Esophagus squamous epithelium (tissue), 5 donors: Measurements from ENCODE around the gene ADAMTS8. TPM values are rescaled to one million over a fixed set of nuclear protein-coding genes. Genes with fewer than 3 reads are reported as not detected.
"Not testable (repeated sequence)": the region's sequence is repeated elsewhere in the genome, so short reads cannot be mapped to it uniquely, and the experiment has no call there.

ENCODE experiments used
- DNase-seq: peaks from one replicate; lab custom pipeline; 2025; lab: John Stamatoyannopoulos, UW
- H3K27ac ChIP-seq, 4 donors: fragments of 200-600 bp; sonication (generic); one replicate each; pipeline ENCODE4 v1.5.1; 2016 to 2019; ENCODE audit warnings: mild to moderate bottlenecking in 1 of 4
- H3K27me3 ChIP-seq, 4 donors: fragments of 200-600 bp; sonication (generic); 1 replicate in 3 of 4; 2 replicates in 1 of 4; pipeline versions ENCODE4 v1.5.1 to v1.6.0; 2017 to 2021; ENCODE audit warnings: antibody characterized with exemption in 1 of 4
- H3K36me3 ChIP-seq, 3 donors: fragments of 200-600 bp; sonication (generic); one replicate each; pipeline ENCODE4 v1.5.1; 2016 to 2019
- H3K4me1 ChIP-seq, 3 donors: fragments of 200-600 bp; sonication (generic); one replicate each; pipeline ENCODE4 v1.5.1; 2017 to 2019
- H3K4me3 ChIP-seq, 4 donors: fragments of 200-600 bp; sonication (generic); 1 replicate in 3 of 4; 2 replicates in 1 of 4; pipeline ENCODE4 v1.5.1; 2016 to 2019; ENCODE audit warnings: mild to moderate bottlenecking in 2 of 4, moderate library complexity in 1 of 4
- H3K9me3 ChIP-seq, 3 donors: fragments of 200-600 bp; sonication (generic); one replicate each; pipeline ENCODE4 v1.5.1; 2016 to 2019
- POLR2A ChIP-seq, 4 donors: fragments of 450-650 bp; IDR thresholded peaks; one replicate each; pipeline ENCODE4 v1.6.1; 2017; ENCODE audit warnings: antibody characterized with exemption in 4 of 4, mild to moderate bottlenecking in 4 of 4, moderate library complexity in 3 of 4
- WGBS, 2 donors: methylation state at CpG; one replicate each; pipeline ENCODE4 v1.1.5; 2018; 5-methylcytosine and 5-hydroxymethylcytosine counted together
- intact Hi-C: fragments of 100-400 bp; cut with DNase I; formaldehyde crosslinking; loops from one replicate; pipeline ENCODE4 v1.15.0; 2022
- total RNA-seq, 4 donors: library from RNA; depleted of rRNA; stranded (reverse); fragments of >200 nt; gene quantifications; one replicate each; pipeline ENCODE4 v1.1.0, GENCODE V29; 2016
- TF ChIP-seq, protein P1 (sequence below), 6 experiments: fragments of 450-650 bp in 4 of 6; fragments of 200-600 bp in 2 of 6; sonication (generic) in 2 of 6; IDR thresholded peaks; one replicate each; pipeline ENCODE4 v1.5.1; 2016 to 2019; ENCODE audit warnings: antibody characterized with exemption in 6 of 6, mild to moderate bottlenecking in 4 of 6, moderate library complexity in 4 of 6
- donor health status: DM: yes; HTN: yes; CAD: no.

Gene ADAMTS8
- total RNA-seq, 4 donors from 2014 or later = 0.83 to 8.8 (median 1.8) TPM

GRCh38 chr11:130439160-130439519, 10.7 kb upstream of the ADAMTS8 start:
- Histone ChIP-seq H3K4me3 (no peak overlapping the region), H3K36me3 (no peaks in the 10 kb centered on the region), H3K9me3 (no peaks in the 10 kb centered on the region), H3K27me3 (no peaks in the 10 kb centered on the region), H3K27ac (no peak overlapping the region), H3K4me1 (peaks cover 0 to 19% (median 12%) of the 10 kb centered on the region in 3 donors)
- no peak for TF ChIP-seq POLR2A (IDR thresholded peaks at IDR 0.05)
- TF ChIP-seq, protein P1, sequence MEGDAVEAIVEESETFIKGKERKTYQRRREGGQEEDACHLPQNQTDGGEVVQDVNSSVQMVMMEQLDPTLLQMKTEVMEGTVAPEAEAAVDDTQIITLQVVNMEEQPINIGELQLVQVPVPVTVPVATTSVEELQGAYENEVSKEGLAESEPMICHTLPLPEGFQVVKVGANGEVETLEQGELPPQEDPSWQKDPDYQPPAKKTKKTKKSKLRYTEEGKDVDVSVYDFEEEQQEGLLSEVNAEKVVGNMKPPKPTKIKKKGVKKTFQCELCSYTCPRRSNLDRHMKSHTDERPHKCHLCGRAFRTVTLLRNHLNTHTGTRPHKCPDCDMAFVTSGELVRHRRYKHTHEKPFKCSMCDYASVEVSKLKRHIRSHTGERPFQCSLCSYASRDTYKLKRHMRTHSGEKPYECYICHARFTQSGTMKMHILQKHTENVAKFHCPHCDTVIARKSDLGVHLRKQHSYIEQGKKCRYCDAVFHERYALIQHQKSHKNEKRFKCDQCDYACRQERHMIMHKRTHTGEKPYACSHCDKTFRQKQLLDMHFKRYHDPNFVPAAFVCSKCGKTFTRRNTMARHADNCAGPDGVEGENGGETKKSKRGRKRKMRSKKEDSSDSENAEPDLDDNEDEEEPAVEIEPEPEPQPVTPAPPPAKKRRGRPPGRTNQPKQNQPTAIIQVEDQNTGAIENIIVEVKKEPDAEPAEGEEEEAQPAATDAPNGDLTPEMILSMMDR (IDR thresholded peaks at IDR 0.05) = no peak
- intact Hi-C loops = loop anchor here (5.0 to 10.0 kb wide), 2 partner anchors 423 to 456 kb away; no protein-coding TSS in a partner anchor
- 60 to 83% methylated on average over 1 to 4 of the region's 4 CpGs for WGBS, 2 donors
- DNase-seq = no peak

GRCh38 chr11:130438401-130439159, 10.2 kb upstream of the ADAMTS8 start:
- H3K4me3 ChIP-seq, H3K27me3 ChIP-seq, H3K9me3 ChIP-seq, DNase-seq, H3K36me3 ChIP-seq, H3K27ac ChIP-seq: not testable (repeated sequence)
- intact Hi-C loops = loop anchor here (5.0 to 10.0 kb wide), 2 partner anchors 424 to 456 kb away; no protein-coding TSS in a partner anchor
- WGBS, 2 donors = 68 to 79% methylated on average over 8 to 10 of the region's 10 CpGs
- H3K4me1 ChIP-seq = peaks cover 0 to 19% (median 12%) of the 10 kb centered on the region in 3 donors

GRCh38 chr11:130437848-130438247, 9.4 kb upstream of the ADAMTS8 start:
- no peak overlapping the region for H3K4me3 ChIP-seq
- peaks cover 0 to 19% (median 12%) of the 10 kb centered on the region in 3 donors for H3K4me1 ChIP-seq
- H3K27ac ChIP-seq = no peak overlapping the region
- no peaks in the 10 kb centered on the region for H3K9me3 ChIP-seq
- H3K27me3 ChIP-seq = no peaks in the 10 kb centered on the region
- intact Hi-C loops = loop anchor here (5.0 to 10.0 kb wide), 2 partner anchors 424 to 457 kb away; no protein-coding TSS in a partner anchor
- TF ChIP-seq POLR2A (IDR thresholded peaks at IDR 0.05) = no peak
- TF ChIP-seq, protein P1 (IDR thresholded peaks at IDR 0.05) = no peak
- no peaks in the 10 kb centered on the region for H3K36me3 ChIP-seq
- no peak for DNase-seq
- whole genome bisulfite sequencing, 2 donors = 47 to 56% methylated on average over 6 to 7 of the region's 7 CpGs

DNA sequence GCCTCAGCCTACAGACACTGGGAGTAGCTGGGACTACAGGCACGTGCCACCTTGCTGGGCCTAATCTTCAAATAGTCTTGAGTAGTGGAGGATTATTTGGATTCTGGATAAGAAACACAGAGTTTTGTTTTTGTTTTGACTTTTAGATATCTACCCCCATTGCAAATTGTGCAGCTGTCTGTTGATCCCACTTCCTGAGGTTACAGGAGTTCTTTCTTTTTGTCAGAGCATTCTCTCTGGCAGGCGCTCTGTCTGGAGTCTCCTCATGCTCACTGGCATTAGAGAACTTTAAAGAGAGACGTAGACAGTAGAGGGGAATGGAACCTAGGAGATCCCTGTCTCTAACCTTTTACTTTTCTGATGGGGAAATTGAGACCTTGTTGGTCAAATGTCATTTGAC, 7.8 kb upstream of the ADAMTS8 start:
- WGBS, 2 donors = 58 to 80% methylated on average over 3 of the region's 3 CpGs
- TF ChIP-seq POLR2A (IDR thresholded peaks at IDR 0.05) = no peak
- TF ChIP-seq, protein P1 (IDR thresholded peaks at IDR 0.05) = no peak
- no peaks in the 10 kb centered on the region for H3K9me3 ChIP-seq
- H3K27me3 ChIP-seq = peaks cover 0 to 4% (median 0%) of the 10 kb centered on the region in 4 donors
- H3K27ac ChIP-seq = no peak overlapping the region
- H3K4me1 ChIP-seq = peaks cover 0 to 23% (median 12%) of the 10 kb centered on the region in 3 donors
- intact Hi-C loops = loop anchor here (5.0 to 10.0 kb wide), 2 partner anchors 426 to 459 kb away; no protein-coding TSS in a partner anchor
- DNase-seq = no peak
- H3K4me3 ChIP-seq = no peak overlapping the region
- H3K36me3 ChIP-seq = no peaks in the 10 kb centered on the region

- Histone ChIP-seq H3K27ac (no peak overlapping the region), H3K9me3 (no peaks in the 10 kb centered on the region), H3K4me3 (no peak overlapping the region), H3K4me1 (peaks cover 0 to 23% (median 12%) of the 10 kb centered on the region in 3 donors), H3K27me3 (peaks cover 0 to 9% (median 0%) of the 10 kb centered on the region in 4 donors), H3K36me3 (no peaks in the 10 kb centered on the region)
- no peak for TF ChIP-seq POLR2A (IDR thresholded peaks at IDR 0.05)
- DNase-seq = no peak
- intact Hi-C loops = loop anchor here (5.0 to 10.0 kb wide), 2 partner anchors 427 to 459 kb away; no protein-coding TSS in a partner anchor
- 17 to 36% methylated on average over 4 of the region's 4 CpGs for WGBS, 2 donors
Measured at GRCh38 chr11:130435671-130436070, 7.3 kb upstream of the ADAMTS8 start.
